Activated CD4-positive, alpha-beta T cell treated with anti-CD3 and anti-CD28 coated beads for 48 hours (primary cell): Measurements from ENCODE around the gene CD300H.
A peak's percentile ranks its signal among the peaks of the same experiment; 100 is the strongest.
"Not testable (repeated sequence)": the region's sequence is repeated elsewhere in the genome, so short reads cannot be mapped to it uniquely, and the experiment has no call there.

ENCODE experiments used
- DNase-seq: peaks from one replicate; pipeline ENCODE4 v3.0.0-alpha.2; 2020

The CD300H gene

DNA sequence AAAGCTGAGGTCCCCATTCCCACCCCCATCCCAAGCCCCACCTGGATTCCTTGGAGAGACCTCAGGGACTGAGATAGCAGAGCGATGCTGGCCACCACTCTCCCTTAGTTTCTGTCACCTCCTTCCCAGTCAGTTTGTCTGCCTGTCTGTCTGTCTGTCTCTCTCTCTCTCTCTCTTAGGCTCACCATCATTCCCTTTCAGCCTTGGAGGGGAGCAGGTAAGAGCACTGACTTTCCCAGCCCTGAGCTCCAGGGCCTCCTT is 41.9 kb downstream of the CD300H start:
- DNase-seq: no peak

DNA sequence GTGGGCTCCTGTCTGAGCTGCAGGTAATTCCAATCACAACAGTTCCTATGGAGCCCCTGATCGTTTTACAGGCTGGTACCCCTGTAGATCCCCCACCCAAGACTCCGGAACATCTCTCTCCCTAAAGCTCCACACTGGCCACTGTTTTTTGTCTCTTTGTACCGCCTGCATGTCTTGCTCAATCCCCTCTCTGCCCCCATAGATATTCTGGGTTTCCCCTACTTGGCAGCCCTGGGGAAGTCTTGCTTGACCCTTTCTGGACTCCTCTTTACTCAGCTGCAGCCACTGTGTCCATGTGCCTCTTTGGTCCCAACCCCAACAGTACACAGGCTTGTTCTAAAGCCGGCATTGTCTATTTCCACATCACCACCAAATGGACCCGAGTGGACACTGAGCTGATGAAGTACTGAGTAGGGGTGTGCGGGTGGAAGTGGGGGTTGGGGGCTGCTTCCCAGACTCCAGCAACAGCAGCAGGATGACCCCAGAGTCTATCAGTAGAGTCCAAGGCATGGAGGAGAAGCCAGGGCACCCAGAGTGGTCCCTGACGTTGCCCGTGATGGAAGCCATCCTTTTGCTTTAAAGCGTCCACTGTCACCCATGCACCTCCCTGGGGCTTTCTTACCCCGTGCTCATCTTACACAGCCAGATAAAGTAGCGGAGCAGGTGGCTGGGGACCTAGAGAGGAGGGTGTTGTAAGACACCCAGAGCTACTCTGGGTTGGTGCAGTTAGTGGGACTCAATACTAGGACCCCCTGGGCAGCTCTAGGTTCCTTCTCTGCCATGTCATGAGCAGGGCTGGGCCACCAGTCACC is 42.5 kb downstream of the CD300H start:
- no peak for DNase-seq

DNA sequence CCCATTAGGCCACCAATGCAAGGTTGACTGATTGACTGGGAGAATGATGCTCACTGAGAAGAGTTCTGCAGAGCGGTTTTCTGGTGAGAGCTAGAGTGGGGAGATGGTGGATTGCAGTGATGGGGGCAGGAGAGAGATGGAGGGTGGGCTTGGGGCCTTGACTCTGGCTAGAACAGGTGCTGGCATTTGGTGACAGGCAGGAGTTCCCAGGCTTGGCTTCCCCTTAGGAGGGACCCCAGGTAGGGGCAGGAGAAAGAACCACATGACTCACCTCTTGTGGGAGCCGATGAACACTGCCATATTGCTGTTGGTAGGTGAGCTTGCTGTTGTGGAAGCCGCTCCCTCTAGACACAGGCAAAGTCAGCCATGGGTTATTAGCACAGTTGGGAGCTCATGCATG is 44.0 kb downstream of the CD300H start:
- no peak for DNase-seq

DNA sequence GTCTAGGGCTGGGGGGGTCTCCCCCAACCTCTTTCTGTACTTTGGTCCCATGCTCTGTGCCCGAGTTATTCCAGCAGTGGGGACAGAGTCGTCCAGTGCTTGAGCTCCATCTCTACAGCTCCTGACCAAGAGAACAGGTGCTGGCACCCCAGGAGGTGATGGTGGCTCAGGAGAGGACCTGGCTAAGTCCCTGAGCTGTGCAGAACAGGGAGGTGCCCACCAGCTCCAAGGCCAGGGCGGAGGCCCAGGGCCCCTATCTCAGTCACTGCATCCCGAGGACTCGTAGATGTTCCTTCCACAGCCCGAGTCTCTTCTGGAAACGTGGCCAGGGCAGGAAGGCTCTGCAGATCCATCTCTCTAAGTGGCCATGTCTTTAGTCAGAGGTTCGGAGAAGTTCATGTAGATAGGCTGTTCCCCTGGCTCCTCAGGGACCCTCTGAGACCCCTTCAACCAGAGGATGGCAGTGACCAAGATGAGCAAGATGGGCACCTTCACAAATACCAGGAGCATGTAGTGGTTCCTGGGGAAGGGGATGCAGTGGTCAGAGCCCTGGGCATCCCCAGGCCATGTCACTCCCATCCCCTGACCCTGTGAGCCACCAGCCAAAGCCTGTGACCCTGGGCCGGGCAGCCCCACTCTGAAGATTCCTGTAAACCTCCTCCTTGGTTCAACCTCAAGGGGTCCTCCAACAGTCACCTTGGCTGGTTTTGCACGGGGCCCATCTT is 44.8 kb downstream of the CD300H start:
- DNase-seq: no peak

DNA sequence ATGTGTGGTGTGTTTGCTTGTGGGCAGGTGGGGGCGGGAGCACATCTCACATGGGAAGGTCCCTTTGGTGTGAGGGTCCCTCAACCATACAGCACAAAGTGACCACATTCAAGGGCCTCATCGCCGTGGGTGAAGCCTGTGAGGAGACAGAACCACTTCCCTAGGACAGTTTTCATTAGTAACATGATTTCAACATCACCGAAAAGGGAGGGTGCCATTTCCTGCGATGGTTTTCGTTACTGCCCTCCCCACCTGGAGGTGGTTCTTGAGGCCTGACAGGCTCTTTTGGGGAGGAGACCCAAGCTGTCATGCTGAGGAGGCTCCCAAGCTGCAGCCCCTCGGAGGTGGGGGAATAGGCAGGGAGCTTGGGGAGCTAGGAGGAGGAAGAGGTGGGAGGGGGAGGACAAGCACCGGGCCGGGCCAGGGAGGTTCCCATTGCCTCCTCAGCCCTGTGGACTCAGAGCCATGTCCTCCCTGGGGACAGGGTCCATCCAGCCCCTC is 45.6 kb downstream of the CD300H start:
- DNase-seq: no peak

DNA sequence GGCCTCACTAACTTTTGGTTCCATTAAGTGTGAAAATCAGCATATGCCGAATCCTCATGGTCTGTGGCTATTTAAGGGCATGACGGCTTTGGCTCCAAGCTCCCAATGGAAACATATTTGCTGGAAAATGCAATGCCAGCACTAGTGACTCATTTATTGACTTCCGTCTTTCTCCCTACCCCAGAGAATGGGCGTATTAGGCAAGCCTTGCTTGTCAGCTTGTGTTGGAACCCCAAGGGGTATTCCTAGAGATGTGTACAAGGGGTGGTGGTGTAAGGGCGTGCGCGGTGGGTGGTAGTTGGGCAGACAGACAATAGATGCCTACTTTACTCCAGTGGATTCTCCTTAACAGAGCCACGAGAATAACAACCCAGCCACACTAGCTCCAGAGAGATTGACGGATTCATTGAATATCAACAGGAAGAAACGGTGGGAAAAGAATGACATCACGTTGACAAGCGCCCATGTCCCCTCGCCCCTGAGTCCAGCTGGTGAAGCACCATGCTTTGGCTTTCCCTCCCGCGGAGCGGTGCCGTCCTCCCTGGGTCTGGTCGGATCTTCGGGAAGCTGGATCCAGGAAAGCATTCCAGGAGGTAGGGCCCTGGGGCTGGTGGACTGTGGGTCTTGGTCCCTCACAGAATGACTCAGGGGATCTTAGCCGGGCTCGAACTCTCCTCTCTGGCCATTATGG is 46.4 kb downstream of the CD300H start:
- DNase-seq: no peak

DNA sequence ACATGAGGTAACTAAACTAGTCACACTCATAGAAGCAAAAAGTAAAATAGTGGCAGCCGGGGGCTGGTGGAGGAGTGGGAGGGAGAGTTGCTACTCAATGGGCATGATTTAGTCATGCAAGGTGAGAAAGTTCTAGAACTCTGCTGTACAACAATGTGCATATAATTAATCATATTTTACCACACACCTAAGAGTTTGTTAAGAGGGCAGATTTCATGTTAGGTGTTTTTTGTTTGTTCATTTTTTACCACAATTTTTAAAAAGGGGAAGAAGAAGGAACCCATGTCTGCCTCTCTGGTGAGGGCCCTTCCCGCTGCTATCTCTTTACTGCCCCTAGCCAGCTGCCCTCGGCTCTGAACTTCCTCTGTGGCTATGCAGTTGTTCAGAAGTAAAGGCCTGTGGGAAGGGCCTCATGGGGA is 47.3 kb downstream of the CD300H start:
- DNase-seq: peak; percentile 56

DNA sequence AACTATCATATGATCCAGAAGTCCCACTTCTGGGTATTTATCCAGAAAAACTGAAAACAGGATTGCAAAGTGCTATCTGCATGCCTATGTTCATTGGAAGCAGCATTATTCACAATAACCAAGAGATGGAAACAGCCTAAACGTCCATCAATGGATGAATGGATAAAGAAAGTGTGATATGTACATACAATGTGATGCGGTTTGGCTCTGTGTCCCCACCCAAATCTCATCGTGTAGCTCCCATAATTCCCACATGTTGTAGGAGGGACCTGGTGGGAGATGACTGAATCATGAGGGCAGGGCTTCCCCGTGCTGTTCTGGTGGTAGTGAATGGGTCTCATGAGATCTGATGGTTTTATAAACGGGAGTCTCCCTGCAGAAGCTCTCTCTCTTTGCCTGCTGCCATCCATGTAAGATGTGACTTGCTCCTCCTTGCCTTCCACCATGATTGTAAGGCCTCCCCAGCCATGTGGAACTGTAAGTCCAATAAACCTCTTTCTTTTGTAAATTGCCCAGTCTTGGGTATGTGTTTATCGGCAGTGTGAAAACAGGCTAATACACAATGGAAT is 48.8 kb downstream of the CD300H start:
- not testable (repeated sequence) for DNase-seq

DNA sequence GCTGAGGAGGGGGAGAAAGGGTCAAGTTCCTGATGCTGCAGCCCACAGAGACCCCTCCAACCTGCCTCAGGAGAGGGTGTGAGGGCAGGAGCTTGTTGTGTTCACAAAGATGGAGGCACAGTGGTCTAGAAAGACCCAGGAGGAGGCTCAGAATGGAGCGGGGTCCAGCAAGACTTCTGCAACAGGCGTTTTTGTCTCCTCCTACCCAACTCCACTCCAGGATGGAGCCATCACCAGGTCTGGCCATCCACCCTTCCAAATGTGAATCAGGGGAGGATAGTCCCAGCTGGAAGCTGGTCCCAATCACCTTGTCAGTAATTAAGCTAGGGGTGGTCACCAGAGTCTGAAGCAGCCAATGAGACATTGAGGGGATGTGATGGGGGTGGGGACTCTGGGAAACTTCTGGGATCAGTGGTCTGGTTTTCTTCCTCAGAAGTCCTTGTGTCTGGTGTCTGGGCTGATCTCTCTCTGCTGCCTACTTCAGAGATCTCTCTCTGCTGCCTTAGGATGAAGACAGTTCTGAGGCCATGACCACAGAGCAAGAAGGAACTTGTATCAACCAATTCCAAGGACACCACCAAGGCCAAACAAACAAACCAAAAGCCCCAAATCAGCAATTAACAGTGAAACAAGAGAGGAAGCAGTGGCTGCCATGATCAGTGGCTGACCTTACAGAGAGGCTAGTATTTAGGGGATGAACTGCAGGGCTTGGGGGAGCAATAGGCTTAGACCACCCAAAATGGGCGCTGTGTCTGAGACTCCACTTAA is 50.6 kb downstream of the CD300H start:
- DNase-seq: no peak

DNA sequence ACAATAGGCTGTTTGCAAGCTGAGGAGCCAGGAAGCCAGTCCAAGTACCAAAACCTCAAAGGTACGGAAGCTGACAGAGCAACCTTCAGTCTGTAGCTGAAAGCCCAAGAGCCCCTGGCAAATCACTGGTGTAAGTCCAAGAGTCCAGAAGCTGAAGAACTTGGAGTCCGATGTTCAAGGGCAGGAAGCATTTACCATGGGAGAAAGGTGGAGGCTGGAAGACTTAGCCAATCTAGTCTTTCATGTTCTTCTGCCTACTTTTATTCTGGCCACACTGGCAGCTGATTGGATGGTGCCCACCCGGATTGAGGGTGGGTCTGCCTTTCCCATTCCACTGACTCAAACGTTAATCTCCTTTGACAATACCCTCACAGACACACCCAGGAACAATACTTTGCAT is 51.4 kb downstream of the CD300H start:
- DNase-seq: no peak

DNA sequence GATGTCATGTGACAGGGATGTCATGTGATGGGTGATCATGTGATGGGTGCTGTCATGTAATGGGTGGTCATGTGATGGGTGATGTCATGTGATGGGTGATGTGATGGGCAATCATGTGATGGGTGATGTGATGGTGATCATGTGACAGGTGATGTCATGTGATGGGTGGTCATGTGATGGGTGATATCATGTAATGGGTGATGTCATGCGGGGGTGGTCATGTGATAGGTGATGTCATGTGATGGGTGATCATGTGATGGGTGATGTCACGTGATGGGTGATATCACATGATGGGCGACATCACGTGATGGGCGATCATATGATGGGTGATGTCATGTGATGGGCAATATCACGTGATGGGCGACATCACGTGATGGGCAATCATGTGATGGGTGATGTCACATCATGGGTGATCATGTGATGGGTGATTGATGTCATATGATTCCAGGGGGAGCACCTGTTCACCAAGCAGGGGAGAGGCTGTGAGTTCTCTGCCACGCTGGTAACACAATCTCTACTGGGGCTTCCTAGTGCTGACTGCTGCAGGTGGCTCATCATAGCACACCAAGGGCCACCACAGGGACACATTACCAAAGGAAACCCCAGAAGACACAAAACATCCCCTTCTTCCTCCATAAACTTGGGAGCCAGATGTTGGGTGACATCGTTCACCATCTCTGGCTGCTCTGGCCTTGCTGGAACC is 52.5 kb downstream of the CD300H start:
- peak; percentile 61 for DNase-seq

DNA sequence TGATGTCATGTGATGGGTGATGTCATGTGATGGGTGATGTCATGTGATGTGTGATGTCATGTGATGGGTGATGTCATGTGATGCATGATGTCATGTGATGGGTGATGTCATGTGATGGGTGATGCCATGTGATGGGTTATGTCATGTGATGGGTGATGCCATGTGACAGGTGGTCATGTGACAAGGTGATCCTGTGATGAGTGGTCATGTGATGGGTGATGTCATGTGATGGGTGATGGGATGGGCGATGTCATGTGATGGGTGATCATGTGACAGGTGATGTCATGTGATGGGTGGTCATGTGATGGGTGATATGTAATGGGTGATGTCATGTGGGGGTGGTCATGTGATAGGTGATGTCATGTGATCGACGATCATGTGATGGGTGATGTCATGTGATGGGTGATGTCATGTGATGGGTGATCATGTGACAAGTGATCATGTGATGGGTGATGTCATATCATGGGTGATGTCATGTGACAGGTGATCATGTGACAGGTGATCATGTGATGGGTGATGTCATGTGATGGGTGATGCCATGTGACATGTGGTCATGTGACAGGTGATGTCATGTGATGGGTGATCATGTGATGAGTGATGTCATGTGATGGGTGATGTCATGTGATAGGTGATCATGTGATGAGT is 53.2 kb downstream of the CD300H start:
- peak; percentile 65 for DNase-seq

DNA sequence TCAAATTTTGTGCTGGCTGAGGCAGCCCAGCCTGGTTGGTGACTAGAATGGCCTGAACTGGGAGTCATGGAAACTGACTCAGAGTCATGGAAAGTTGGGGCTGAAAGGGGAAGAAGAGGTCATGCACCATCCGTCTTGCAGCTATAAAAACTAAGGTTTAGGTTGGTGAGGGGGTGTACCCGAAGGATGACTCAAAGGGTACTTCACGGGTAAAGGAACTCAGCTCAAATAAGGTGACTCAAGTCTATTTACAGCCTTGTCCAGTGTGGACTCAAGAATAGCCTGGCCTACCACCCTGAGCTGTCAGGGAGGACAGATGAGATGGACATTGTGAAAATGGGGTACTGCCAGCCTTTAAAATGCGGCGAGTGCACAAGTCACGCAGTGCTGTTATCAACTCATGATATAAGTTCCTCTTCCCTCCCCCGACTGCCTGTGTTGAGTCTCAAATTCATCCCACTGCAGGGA is 54.7 kb downstream of the CD300H start:
- peak; percentile 73 for DNase-seq

DNA sequence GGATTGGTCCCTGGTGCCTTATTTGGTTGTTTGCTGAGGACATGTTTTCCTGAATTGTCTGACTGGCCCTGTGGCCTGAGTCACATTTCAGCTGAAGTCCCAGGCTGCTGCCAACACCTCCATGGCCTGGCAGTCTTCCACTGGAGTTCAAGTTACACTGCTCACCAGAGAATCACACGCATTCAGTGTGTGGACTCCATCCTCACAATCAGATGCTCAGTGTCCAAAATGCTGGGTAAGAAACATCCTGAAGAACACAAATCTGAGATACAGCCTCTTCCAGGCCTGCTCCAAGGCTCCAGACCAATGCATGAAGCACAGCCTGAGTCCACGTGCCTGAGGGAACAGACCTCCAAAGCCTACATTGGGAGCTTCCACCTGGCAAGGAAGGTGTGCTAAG is 55.3 kb downstream of the CD300H start:
- no peak for DNase-seq
